ENCODE measurements around the gene MCM3AP. TPM values are rescaled to one million over a fixed set of nuclear protein-coding genes. Genes with fewer than 3 reads are reported as not detected.

Gene MCM3AP
- polyA plus RNA-seq, 1 experiment: 31.6 TPM

GRCh38 chr21:46229133-46229922, 56.1 kb downstream of the MCM3AP start:
- H3K36me3 ChIP-seq (ENCODE audit: control insufficient read depth, insufficient read depth, low read length): no peaks in the 10 kb centered on the region; the same call in 1 of the 2 replicates
- H3K27me3 ChIP-seq (ENCODE audit: control insufficient read depth, insufficient read depth, low read length): no peaks in the 10 kb centered on the region
- peak overlapping the region; percentile 65 for H3K4me3 ChIP-seq (ENCODE audit: low read depth, low read length)
- peak; percentile 73 for TF ChIP-seq CTCF (IDR thresholded peaks at IDR 0.05; ENCODE audit: insufficient read depth, low read depth, low read length)
- no peak for DNase-seq (ENCODE audit: low read depth)
- ChIA-PET POLR2A (no interaction called here), CTCF (interaction anchor here (0.5 to 5.1 kb wide), 8 partner anchors 10 to 96 kb away, joined by 3 to 21 read pairs (median 3); no protein-coding TSS in a partner anchor)

- ChIA-PET CTCF (interaction anchor here (0.6 to 1.1 kb wide), 3 partner anchors 8 to 32 kb away, joined by 3 read pairs; no protein-coding TSS in a partner anchor), POLR2A (no interaction called here)
- DNase-seq (ENCODE audit: low read depth): peak; percentile 70
Observed at GRCh38 chr21:46228345-46229051, 56.9 kb downstream of the MCM3AP start, which contains the start of gene LSS. Gene LSS (minus strand): TSS chr21:46228774. CDS start chr21:46228745, 29 bp downstream.

GRCh38 chr21:46227811-46228344, 57.5 kb downstream of the MCM3AP start:
- ChIA-PET CTCF (interaction anchor here (0.6 to 1.6 kb wide), 4 partner anchors 9 to 74 kb away, joined by 3 to 6 read pairs (median 3); no protein-coding TSS in a partner anchor), POLR2A (no interaction called here)
- TF ChIP-seq CTCF (IDR thresholded peaks at IDR 0.05; ENCODE audit: insufficient read depth, low read depth, low read length): no peak
- no peaks in the 10 kb centered on the region for H3K27me3 ChIP-seq (ENCODE audit: control insufficient read depth, insufficient read depth, low read length)
- no peak for DNase-seq (ENCODE audit: low read depth)
- H3K4me3 ChIP-seq (ENCODE audit: low read depth, low read length): peak overlapping the region; percentile 93
- 0 out of 2 replicates have a peak, but pooled peaks cover 2% of the 10 kb centered on the region for H3K36me3 ChIP-seq (ENCODE audit: control insufficient read depth, insufficient read depth, low read length)

More at GRCh38 chr21:46228345-46229051, 56.9 kb downstream of the MCM3AP start, which contains the start of gene LSS:
- H3K36me3 ChIP-seq (ENCODE audit: control insufficient read depth, insufficient read depth, low read length): no peaks in the 10 kb centered on the region
- no peaks in the 10 kb centered on the region for H3K27me3 ChIP-seq (ENCODE audit: control insufficient read depth, insufficient read depth, low read length)
- H3K4me3 ChIP-seq (ENCODE audit: low read depth, low read length): peak within 1 kb of the TSS; percentile 93
- TF ChIP-seq CTCF (IDR thresholded peaks at IDR 0.05; ENCODE audit: insufficient read depth, low read depth, low read length): no peak

- Histone ChIP-seq H3K36me3 (ENCODE audit: control insufficient read depth, insufficient read depth, low read length) (peaks cover 5% of the 10 kb centered on the region), H3K4me3 (ENCODE audit: low read depth, low read length) (peak overlapping the region; percentile 93), H3K27me3 (ENCODE audit: control insufficient read depth, insufficient read depth, low read length) (no peaks in the 10 kb centered on the region)
- TF ChIP-seq CTCF (IDR thresholded peaks at IDR 0.05; ENCODE audit: insufficient read depth, low read depth, low read length): no peak
- DNase-seq (ENCODE audit: low read depth): peak; percentile 15
- ChIA-PET POLR2A (no interaction called here), CTCF (interaction anchor here (1.1 to 1.6 kb wide), 3 partner anchors 10 to 73 kb away, joined by 3 to 6 read pairs (median 3); no protein-coding TSS in a partner anchor)
Observed at GRCh38 chr21:46226920-46227599, 58.4 kb downstream of the MCM3AP start.

All from BJ (cell line).